ENCODE results near the gene LPAR6. TPM values are rescaled to one million over a fixed set of nuclear protein-coding genes. Genes with fewer than 3 reads are reported as not detected.

Gene LPAR6
- total and polyA plus RNA-seq, 2 of the 4 experiments (the other 2 are of a cell fraction) = 1.4 to 2.0 TPM

DNA sequence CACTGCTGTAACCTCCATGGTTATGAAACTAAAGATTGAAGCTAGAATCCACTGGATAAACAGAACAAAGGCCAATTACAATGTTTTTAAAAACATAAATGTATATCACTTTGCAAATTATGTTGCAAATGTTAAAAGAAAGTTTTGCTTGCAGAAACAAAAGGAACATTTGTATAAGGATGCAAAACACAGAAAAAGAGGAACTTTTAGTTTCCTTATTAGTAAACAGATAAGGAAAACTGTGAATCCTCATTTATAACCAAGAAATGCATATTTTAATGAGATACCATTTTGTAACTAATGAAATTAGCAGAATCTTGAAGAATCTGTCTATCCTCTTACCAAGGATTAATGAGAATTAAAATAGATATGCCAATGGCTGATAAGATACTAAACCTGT is 32.3 kb downstream of the LPAR6 start:
- ATAC-seq (ENCODE audit: low read depth) (no peak), DNase-seq (no peak)
- H3K9me1 ChIP-seq (ENCODE audit: insufficient read depth, low read length) = no peaks in the 10 kb centered on the region; the same call in 1 of the 2 replicates
- H2AK5ac ChIP-seq (ENCODE audit: low read depth, low read length) = no peak overlapping the region
- no peaks in the 10 kb centered on the region for H3K9me3 ChIP-seq (ENCODE audit: control insufficient read depth, insufficient read depth, low read length)
- no peak overlapping the region for H3K4ac ChIP-seq (ENCODE audit: low read depth, low read length)
- no peak overlapping the region for H2BK120ac ChIP-seq (ENCODE audit: low read depth, low read length)
- no peak overlapping the region for H3K9ac ChIP-seq (ENCODE audit: low read depth, low read length)
- H3K27me3 ChIP-seq (ENCODE audit: control insufficient read depth, insufficient read depth, low read length) = no peaks in the 10 kb centered on the region
- no peak overlapping the region for H3K56ac ChIP-seq (ENCODE audit: extremely low read depth, insufficient read depth, low read length)
- H2BK20ac ChIP-seq (ENCODE audit: low read depth, low read length) = no peak overlapping the region
- H4K91ac ChIP-seq (ENCODE audit: insufficient read depth, low read depth, low read length) = no peak overlapping the region
- H3K18ac ChIP-seq (ENCODE audit: low read depth, low read length) = no peak overlapping the region
- in situ Hi-C loops (cut with MboI; ENCODE audit: low sequenced_read_pairs) (no loop called here), intact Hi-C loops (cut with micrococcal nuclease) (no loop called here), dilution Hi-C loops (cut with HindIII; ENCODE audit: low sequenced_read_pairs, unreplicated experiment) (no loop called here)
- no peak overlapping the region for H3K27ac ChIP-seq (ENCODE audit: insufficient read depth, low read length)
- no peak overlapping the region for H3K4me3 ChIP-seq (ENCODE audit: insufficient read depth, low read depth, low read length)
- no peak overlapping the region for H4K5ac ChIP-seq (ENCODE audit: low read depth, low read length)
- no peak overlapping the region for H3K4me2 ChIP-seq (ENCODE audit: low read depth, low read length)
- no peaks in the 10 kb centered on the region for H3K4me1 ChIP-seq (ENCODE audit: control insufficient read depth, insufficient read depth, low read length)
- ChIA-PET CTCF (interaction anchor here (0.6 kb wide), 1 partner anchor 403 kb away, joined by 3 read pairs; no protein-coding TSS in a partner anchor), POLR2A (ENCODE audit: unreplicated experiment) (no interaction called here)
- no peak overlapping the region for H4K8ac ChIP-seq (ENCODE audit: low read depth in 2 of 2, low read length in 2 of 2)
- H2AFZ ChIP-seq (replicated peaks; ENCODE audit: low read length, poor library complexity) = no peak overlapping the region
- no peaks in the 10 kb centered on the region; a peak in 2 of 4 replicates for H3K79me1 ChIP-seq (ENCODE audit: low read depth in 1 of 2, low read length in 2 of 2)
- H3K23ac ChIP-seq (ENCODE audit: low read depth, low read length) = no peak overlapping the region
- no peak overlapping the region for H2AK9ac ChIP-seq (replicated peaks; ENCODE audit: low read depth, low read length, poor library complexity)
- 0 out of 2 replicates have a peak, but pooled peaks cover 3% of the 10 kb centered on the region for H3K36me3 ChIP-seq (ENCODE audit: control insufficient read depth, insufficient read depth, low read length)
- H4K20me1 ChIP-seq (ENCODE audit: insufficient read depth, low read length) = no peaks in the 10 kb centered on the region
- no peak overlapping the region for H2BK5ac ChIP-seq (ENCODE audit: low read depth, low read length, poor library complexity, severe bottlenecking)
- no peak overlapping the region for H3K14ac ChIP-seq (replicated peaks; ENCODE audit: low read depth, low read length)
- H2BK15ac ChIP-seq (ENCODE audit: low read depth, low read length) = no peak overlapping the region
- BruUV-seq (replicated peaks) = no TSS peak
- TF ChIP-seq MAZ (IDR thresholded peaks at IDR 0.05; ENCODE audit: borderline replicate concordance, low read depth, low read length) = no peak
- no peak for TF ChIP-seq FOS (IDR thresholded peaks at IDR 0.05; ENCODE audit: low read depth, low read length)
- no peak for TF ChIP-seq SMC3 (IDR thresholded peaks at IDR 0.05; ENCODE audit: low read depth, low read length)
- TF ChIP-seq BHLHE40 (IDR thresholded peaks at IDR 0.05; ENCODE audit: low read depth, low read length) = no peak
- TF ChIP-seq MXI1 (IDR thresholded peaks at IDR 0.05; ENCODE audit: borderline replicate concordance, low read depth, low read length) = no peak
- TF ChIP-seq RFX5 (IDR thresholded peaks at IDR 0.05; ENCODE audit: low read depth, low read length) = no peak

Measured in IMR-90 (cell line).